Left ventricle myocardium inferior (tissue), 1 donor: ENCODE measurements around the gene TEX51. TPM values are rescaled to one million over a fixed set of nuclear protein-coding genes. Genes with fewer than 3 reads are reported as not detected.

Source experiments
- DNase-seq: peaks from one replicate; pipeline ENCODE4 v3.0.0-alpha.2; 2020
- H3K27ac ChIP-seq: fragments of 200-600 bp; replicated peaks from 2 replicates; pipeline ENCODE4 v1.8.0; 2021
- H3K27me3 ChIP-seq: fragments of 200-600 bp; 2 replicates; pipeline ENCODE4 v1.8.0; 2021; ENCODE audit warnings: low read depth
- H3K36me3 ChIP-seq: fragments of 200-600 bp; 2 replicates; pipeline ENCODE4 v1.8.0; 2021
- H3K4me1 ChIP-seq: fragments of 200-600 bp; 2 replicates; pipeline ENCODE4 v1.8.0; 2021
- H3K4me3 ChIP-seq: fragments of 200-600 bp; 2 replicates; pipeline ENCODE4 v1.8.0; 2021; ENCODE audit warnings: mild to moderate bottlenecking, moderate library complexity
- H3K9me3 ChIP-seq: fragments of 200-600 bp; replicated peaks from 2 replicates; pipeline ENCODE4 v1.8.0; 2021
- CTCF ChIP-seq: fragments of 200-600 bp; IDR thresholded peaks from 2 replicates; pipeline ENCODE4 v1.8.0; 2021; ENCODE audit warnings: antibody characterized with exemption, mild to moderate bottlenecking, borderline replicate concordance
- intact Hi-C: fragments of 100-400 bp; cut with micrococcal nuclease; formaldehyde crosslinking; loops from one replicate; pipeline ENCODE4 v1.11.0; 2022
- long read RNA-seq: library from polyadenylated mRNA; unstranded; transcript quantifications from one replicate; pipeline ENCODE4 v2.0.0, GENCODE V29; 2021
- total RNA-seq: library from RNA; stranded (reverse); fragmentation: NEBNext Ultra II Directional; extraction: Animal tissue kit (Norgen Biotek cat#: 25700); gene quantifications from one replicate; pipeline ENCODE4 v1.2.1, GENCODE V29; 2021
- donor health status: DM: no; HTN: yes; CAD: no; lungs with severe emphysema.

Gene TEX51
- total RNA-seq: not detected
- long read RNA-seq: 0 reads

- no peak for TF ChIP-seq CTCF
- Histone ChIP-seq H3K9me3 (peaks cover 3% of the 10 kb centered on the region), H3K36me3 (no peaks in the 10 kb centered on the region), H3K27ac (no peak within 1 kb of the TSS), H3K4me1 (no peaks in the 10 kb centered on the region), H3K27me3 (peaks cover 39% of the 10 kb centered on the region), H3K4me3 (no peak within 1 kb of the TSS)
- DNase-seq: no peak
- intact Hi-C loops: no loop called here
Measured at GRCh38 chr2:126898636-126899035, at the start of gene TEX51. Gene TEX51, plus strand, starts transcription at chr2:126898890. Its CDS starts 29 bp downstream, at chr2:126898919.

- H3K27ac ChIP-seq: no peak overlapping the region
- peaks cover 30% of the 10 kb centered on the region for H3K27me3 ChIP-seq
- H3K4me3 ChIP-seq: no peak overlapping the region
- intact Hi-C loops: no loop called here
- no peaks in the 10 kb centered on the region for H3K9me3 ChIP-seq
- no peak for TF ChIP-seq CTCF
- DNase-seq: no peak
- H3K4me1 ChIP-seq: no peaks in the 10 kb centered on the region
- H3K36me3 ChIP-seq: no peaks in the 10 kb centered on the region
Measured at GRCh38 chr2:126849054-126849453, 49.6 kb upstream of the TEX51 start.

GRCh38 chr2:126849486-126849885 is 49.2 kb upstream of the TEX51 start:
- DNase-seq: no peak
- H3K4me3 ChIP-seq: no peak overlapping the region
- no peaks in the 10 kb centered on the region for H3K36me3 ChIP-seq
- intact Hi-C loops: no loop called here
- peaks cover 30% of the 10 kb centered on the region for H3K27me3 ChIP-seq
- H3K9me3 ChIP-seq: no peaks in the 10 kb centered on the region
- no peak for TF ChIP-seq CTCF
- no peaks in the 10 kb centered on the region for H3K4me1 ChIP-seq
- no peak overlapping the region for H3K27ac ChIP-seq

- Histone ChIP-seq H3K27me3 (peaks cover 30% of the 10 kb centered on the region), H3K27ac (no peak overlapping the region), H3K36me3 (no peaks in the 10 kb centered on the region), H3K4me1 (no peaks in the 10 kb centered on the region), H3K9me3 (no peaks in the 10 kb centered on the region), H3K4me3 (no peak overlapping the region)
- DNase-seq: no peak
- intact Hi-C loops: no loop called here
- no peak for TF ChIP-seq CTCF
Measured at GRCh38 chr2:126849991-126850535, 48.6 kb upstream of the TEX51 start.

- Histone ChIP-seq H3K27ac (no peak overlapping the region), H3K27me3 (peaks cover 30% of the 10 kb centered on the region), H3K4me1 (no peaks in the 10 kb centered on the region), H3K4me3 (no peak overlapping the region), H3K9me3 (no peaks in the 10 kb centered on the region), H3K36me3 (no peaks in the 10 kb centered on the region)
- DNase-seq: no peak
- intact Hi-C loops: no loop called here
- TF ChIP-seq CTCF: no peak
Measured at GRCh38 chr2:126850940-126851339, 47.8 kb upstream of the TEX51 start.
